Measurements from ENCODE around the gene TLR4.

The TLR4 gene

GRCh38 chr9:117715411-117715989, 11.3 kb downstream of the TLR4 start:
- no peak for DNase-seq

GRCh38 chr9:117718085-117718484, 13.9 kb downstream of the TLR4 start:
- DNase-seq, result no peak

- no peak for DNase-seq
Measured at GRCh38 chr9:117718701-117719100, 14.5 kb downstream of the TLR4 start.

- DNase-seq, result no peak
Measured at GRCh38 chr9:117719161-117719920, 15.1 kb downstream of the TLR4 start.

GRCh38 chr9:117720066-117720465, 15.9 kb downstream of the TLR4 start:
- DNase-seq, result no peak

DNA sequence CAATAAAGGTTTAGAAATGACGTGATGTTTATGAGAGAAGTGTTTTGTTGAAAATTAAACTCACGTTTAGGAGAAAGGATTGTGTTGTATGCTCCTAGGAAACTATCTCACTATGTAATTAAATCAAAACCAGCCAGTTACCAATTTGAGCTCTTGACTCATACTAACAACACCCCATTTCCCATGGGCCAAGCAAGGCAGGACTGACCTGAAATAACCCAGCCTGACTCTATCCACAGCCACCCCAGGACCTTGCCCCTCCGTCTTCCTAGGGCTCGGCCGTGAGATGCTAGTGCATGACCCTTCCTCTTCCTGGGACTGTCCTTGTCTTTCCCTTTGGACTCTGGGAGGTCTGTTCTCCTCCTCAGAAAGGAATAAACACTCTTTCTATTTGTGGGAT, 16.4 kb downstream of the TLR4 start:
- DNase-seq, result no peak

DNA sequence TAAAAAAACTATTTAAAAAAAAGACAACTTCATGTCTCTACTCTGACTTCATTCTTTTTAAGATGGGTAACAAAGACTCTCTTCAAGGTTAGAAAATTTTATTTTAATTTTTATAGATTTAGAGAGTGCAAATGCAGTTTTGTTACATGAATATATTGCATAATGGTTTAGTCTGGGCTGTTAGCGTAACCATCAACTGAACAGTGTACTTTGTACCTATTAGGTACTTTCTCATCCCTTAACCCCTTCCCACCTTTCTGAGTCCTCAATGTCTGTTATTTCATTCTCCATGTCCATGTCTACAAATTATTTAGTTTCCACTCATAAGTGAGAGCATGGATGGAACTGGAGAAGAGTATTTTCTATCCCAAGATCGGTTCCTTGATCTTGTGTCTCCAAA, 16.8 kb downstream of the TLR4 start:
- DNase-seq, result no peak

GRCh38 chr9:117722108-117722761, 18.0 kb downstream of the TLR4 start:
- no peak for DNase-seq

DNA sequence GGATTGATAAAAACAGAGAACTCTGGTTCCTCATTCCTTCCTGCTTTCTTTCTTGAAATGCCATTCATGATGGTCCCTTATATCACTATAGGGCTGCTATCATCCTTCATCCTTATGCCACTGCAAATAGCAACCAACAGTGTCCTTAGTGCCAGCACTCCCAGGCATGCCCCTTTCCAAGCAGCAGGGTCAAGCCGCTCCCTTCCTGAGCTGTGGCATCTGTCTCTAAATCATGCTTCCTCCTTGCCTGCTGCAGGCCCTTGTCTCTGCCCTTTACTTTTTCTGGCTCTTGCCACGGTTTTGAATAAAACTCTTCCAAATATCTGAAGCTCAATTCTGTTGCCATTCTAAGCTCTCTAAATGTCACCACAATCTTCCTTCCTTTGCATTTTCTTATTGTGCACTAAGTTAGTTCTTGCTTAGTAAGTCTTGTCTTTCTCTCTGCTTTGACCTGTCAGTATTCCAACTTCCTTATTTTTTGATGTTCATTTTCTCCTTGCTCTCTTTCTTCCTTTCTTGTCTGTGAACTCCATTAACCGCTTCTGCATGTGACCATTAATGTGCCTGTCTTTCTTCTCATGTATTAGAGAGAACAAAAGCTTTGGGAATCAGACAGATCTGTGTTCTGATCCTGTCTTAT, 19.9 kb downstream of the TLR4 start:
- DNase-seq, result no peak

- no peak for DNase-seq
Measured at GRCh38 chr9:117725426-117725887, 21.3 kb downstream of the TLR4 start.

DNA sequence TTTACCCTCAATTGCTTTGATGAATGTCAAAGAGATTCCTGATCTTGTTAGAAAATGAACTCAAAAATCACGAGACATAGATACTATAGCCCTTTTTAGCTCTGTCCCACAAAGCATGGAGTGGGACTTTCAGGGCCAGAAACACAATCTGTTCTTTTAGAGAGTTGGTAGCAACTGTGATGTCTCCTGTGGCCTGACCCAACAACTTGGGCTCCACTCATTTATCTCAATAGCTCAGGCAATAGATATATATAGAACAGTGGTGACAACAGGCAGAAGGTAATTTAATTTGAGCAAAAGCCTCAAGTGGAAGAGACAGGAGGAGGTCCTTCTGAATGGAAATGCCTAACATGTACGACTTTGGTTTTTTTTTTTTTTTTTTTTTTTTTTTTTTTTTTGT, 25.2 kb downstream of the TLR4 start:
- no peak for DNase-seq

DNA sequence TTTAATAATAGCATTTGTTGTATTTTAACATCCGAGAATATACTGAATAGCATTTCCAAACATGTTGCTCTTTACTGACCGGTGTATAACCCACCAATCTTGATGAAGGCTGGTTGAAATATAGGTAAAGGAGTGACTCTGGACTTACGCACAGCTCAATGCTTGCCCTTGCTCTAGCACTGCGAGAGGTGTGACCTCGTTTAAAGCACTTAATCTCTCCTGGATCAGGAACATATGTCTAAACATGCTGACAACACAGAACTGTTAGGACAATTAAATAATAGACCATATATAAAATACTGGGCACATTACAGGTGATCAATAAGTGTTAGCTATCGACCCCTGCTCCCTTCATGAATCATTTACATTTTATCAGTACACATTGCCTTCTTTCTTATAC, 28.3 kb downstream of the TLR4 start:
- no peak for DNase-seq

- DNase-seq, result no peak
Measured at GRCh38 chr9:117733465-117733864, 29.3 kb downstream of the TLR4 start.

- DNase-seq, result no peak
Measured at GRCh38 chr9:117734082-117734481, 29.9 kb downstream of the TLR4 start.

- no peak for DNase-seq
Measured at GRCh38 chr9:117734523-117735314, 30.5 kb downstream of the TLR4 start.

- DNase-seq, result no peak
Measured at GRCh38 chr9:117737721-117738226, 33.6 kb downstream of the TLR4 start.

GRCh38 chr9:117739206-117739605, 35.0 kb downstream of the TLR4 start:
- DNase-seq, result no peak

- DNase-seq, result no peak
Measured at GRCh38 chr9:117739624-117740347, 35.6 kb downstream of the TLR4 start.

DNA sequence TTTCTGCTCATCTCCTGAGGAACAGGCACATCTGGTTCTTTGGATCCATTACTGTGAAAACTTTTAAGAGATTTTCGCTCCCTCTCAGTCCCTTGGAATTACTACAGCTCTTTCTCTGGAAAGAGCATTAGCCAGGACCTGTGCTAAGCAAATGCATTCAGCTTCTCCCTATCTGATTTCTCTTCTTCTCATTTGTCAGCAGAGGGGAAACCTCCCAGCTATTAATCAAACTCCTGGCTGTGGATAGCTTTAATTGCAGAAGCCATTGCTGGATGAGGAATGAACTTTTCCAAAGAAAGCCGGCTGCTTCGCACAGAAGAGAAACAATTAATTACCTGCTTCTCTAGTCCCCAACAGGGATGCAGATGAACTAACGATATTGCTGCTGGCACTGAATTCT, 37.9 kb downstream of the TLR4 start:
- no peak for DNase-seq

DNA sequence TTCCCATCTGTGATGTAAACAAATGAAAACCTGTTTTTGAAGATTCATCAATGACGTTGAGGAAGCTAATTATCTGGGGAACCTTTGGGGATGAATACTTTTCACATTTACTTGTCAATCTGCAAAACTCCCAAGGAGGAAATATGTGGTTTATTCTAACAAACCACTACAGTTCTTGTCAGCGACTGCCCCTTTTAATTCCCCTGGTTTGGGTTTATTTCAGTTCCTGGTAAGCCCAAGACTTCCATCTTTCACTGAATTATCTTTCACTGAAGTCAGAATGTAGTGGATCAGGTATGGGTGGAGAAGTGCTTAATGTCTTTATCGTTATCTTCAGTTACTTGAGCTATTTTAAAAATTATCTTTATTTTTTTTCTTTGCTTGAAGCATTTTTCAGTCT, 40.2 kb downstream of the TLR4 start:
- DNase-seq, result no peak

- DNase-seq, result no peak
Measured at GRCh38 chr9:117744856-117745389, 40.7 kb downstream of the TLR4 start.

DNA sequence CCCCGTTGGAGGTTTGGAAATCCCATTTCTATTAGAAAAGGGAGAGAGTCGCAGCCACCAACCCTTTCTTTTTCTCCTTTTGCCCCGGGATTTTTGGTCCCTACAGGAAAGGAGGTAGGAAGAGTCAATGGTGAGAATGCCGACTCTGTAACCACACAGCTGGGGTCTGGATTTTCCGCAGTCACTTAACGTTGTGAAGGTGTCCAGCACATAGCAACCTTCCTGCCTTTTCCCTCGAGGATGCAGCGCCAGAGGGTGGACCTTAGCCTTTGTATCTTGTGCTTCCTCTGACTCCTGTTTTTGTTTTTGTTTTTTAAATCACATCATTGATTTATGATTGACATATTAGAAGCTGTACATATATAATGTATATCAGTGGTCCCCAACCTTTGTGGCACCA, 41.4 kb downstream of the TLR4 start:
- no peak for DNase-seq

All from HCEC 1CT (cell line).